CD4-positive, alpha-beta T cell treated with Interleukin-17A for 1 hour (primary cell): ENCODE measurements around the gene WSCD2.

Experiments used
- DNase-seq: peaks from one replicate; pipeline ENCODE4 v3.0.0-alpha.2; 2020

Gene WSCD2

DNA sequence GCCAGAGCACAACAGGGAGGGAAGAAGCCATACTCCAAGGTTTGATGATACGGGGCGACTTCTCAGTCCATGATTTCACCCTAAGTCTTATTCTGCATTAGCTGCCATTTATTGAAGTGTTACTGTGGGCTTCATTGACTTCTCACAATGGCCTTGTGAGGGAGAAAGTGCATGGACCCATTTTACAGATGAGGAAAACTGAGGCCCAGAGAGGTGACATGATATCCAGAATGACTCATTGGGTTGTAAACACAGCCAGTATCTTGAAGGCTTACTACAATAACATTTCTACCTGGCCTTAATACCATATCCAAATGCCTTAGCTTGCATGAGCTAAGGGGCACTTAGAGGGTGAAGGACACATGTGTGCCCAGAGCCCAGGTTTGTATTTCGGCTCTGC, 109.4 kb downstream of the WSCD2 start:
- DNase-seq, result no peak

DNA sequence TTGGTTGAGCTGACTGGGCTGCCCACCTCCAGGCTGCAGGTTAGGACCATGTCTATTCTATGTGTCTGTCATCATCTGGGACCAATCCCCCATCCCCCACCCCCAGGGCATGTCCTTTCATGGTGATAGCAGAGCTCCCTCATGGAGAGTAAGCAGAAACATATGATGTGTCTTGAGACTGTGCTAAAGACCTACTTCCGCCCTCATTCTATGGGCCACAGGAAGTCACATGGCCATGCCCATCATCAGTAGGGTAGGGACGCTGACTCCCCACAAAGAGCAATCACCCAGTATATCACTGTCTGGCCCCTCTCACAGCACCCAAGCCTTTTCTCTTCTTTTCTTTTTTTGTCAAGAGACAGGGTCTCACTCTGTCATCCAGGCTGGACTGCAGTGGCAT, 110.3 kb downstream of the WSCD2 start:
- DNase-seq, result no peak

DNA sequence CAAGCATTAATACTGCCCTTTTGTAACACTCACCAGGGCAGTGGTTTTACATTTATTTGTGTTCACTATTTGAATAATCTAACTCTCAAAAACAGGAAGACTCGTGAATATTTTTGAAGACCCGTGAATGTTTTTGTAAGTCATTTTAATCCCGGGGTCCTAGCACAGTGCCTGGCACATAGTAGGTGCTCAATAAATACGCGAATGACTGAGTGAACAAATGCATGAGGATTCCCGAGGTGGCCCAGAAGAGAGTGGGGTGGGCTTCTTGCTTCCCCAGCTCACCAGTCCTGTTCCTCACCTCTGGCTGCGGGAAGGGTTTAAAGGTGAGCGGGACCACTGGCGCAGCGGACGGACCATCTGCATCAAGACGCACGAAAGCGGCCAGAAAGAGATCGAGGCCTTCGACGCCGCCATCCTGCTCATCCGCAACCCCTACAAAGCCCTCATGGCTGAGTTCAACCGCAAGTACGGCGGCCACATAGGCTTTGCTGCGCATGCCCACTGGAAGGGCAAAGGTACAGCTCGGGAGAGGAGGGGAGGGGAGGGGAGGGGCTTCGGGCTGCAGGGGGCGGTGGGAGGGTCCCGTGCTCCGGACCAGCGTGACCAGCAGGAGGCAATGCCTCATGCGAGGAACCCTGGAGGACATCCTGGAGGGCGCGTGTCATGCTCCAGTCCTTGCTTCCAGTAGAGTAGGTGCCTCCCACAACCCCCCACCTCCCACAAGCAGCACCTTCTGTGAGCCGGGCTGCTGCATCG, 111.1 kb downstream of the WSCD2 start:
- no peak for DNase-seq

DNA sequence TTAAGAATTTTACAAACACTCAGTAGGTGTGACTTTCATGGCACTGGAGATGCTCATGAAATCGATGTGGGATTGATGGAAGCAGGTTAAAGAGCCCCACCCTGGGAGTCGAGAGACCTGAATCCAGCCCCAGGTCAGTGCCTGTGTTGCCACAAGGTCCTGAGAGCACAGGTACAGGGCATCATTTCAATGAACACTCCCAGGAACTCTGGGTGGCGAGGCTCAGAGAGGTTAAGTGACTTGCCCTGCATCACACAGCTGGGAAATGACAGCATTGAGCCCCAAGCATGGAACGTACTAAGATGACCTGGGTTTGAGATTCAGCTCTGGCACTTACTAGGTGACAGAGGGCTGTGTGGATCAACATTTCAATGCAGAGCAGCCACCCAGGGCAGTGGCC, 111.8 kb downstream of the WSCD2 start:
- no peak for DNase-seq

DNA sequence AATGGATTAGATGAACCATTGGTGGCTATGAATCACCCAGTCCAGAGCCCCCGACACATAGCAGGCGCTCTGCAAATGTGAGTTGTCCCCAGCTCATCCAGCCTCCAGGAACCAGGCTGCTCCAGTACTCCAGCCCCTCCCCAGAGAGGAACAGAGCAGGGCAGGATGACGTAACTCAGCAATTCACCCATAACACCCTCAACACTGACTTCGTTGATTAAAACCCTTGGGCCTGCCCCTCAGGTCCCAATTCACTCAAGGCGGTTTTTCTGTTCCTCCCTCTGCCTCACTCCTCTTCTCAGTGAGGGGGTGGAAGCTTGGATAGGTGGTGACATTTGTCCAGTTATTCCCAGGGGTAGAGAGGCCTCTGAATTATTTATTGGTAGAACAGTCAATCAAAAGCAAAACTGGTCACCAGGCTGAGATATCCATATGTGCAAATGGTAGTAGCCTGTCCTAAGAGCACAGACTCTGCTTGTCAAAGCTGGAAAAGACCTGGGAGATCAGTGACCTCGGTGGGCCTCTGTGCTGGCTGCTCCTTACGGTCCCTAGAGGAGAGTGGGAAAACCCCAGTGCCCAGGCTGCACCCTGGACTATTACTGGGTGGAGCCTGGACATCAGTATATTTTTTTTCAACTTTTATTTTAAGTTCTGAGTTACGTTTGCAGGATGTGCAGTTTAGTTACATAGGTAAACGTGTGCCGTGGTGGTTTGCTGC, 113.1 kb downstream of the WSCD2 start:
- DNase-seq, result no peak

DNA sequence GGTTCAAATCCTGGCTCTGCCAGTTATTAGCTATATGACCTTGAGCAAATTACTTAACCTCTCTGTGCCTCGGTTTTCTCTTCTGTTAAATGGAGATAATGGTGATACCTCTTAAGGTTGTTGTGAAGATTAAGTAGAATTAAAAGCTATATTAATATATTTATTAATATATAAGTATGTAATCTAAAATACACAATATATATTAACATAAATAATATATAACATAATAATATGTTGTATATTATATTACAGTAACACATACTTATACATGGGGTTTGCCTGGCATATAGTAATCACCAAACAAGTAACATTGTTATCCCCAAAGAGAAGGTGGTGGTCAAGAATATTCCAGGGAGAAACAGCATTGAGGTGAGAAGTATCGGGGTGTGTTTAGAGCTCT, 118.0 kb downstream of the WSCD2 start:
- DNase-seq, result no peak

DNA sequence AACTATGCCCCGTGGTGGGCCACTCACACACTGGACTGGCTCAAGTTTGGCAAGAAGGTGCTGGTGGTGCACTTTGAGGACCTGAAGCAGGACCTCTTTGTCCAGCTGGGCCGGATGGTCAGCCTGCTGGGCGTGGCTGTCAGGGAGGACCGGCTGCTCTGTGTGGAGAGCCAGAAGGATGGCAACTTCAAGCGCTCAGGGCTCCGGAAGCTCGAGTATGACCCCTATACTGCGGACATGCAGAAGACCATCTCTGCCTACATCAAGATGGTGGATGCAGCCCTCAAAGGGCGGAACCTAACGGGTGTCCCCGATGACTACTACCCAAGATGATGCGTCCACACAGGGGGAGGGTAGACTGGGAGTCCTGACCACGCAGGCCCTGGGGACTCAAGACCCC, 118.9 kb downstream of the WSCD2 start:
- DNase-seq, result no peak

DNA sequence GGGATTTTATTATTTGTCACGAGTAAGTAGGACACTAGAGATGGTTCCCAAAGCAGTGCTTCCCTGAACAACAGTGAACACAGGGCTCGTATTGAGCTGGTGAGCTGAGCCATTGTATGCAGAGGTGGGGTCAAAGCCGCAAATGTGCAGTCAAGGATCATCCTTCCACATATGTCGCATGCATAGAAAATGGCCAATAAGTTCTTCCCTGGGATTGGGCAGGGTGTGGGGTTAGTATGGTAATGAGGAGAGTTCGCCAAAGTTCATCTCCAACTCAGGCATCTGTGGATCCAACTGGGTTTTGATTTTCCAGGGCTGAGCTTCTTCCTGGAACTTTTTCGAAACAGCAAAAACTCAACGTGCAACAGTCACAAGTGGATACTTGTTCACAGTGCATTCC, 123.4 kb downstream of the WSCD2 start:
- DNase-seq, result no peak

DNA sequence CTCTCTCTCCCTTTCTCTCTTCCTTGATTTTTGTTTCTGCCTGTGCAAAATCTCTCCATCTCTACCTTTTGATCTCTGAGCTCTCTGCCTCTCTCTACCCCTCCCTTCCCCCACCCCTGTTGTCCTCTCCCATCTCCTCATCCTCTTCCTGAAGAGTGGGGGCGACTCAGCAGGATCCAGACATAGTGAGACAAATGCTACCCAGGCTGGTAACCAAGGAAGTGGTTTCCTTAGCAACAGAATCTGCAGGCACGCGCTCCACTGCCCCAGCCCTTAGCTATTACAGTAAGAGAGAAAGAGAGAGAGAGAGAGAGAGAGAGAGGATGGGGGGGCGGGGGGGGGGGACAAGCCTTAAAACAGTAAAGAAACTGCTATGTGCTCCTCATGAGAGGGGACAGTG, 124.5 kb downstream of the WSCD2 start:
- DNase-seq, result no peak

DNA sequence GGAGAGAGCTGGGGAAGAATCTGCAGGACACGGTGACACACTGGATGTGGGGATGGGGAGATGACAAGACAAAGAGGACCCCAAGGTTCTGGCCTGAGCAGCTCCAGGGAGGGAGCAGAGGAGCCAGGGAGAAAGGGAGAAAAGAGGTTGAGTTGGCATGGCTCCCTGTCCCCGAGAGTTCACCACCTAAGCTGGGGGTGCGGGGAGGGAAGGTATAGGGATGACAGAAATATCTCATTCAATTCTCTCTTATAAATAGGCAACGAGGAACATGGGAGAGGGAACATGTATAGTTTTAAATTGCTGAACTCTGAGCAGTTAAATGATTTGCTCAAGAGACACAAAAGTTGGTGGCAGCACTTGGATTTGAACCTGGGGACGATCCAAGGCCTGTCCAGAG, 124.9 kb downstream of the WSCD2 start:
- no peak for DNase-seq

DNA sequence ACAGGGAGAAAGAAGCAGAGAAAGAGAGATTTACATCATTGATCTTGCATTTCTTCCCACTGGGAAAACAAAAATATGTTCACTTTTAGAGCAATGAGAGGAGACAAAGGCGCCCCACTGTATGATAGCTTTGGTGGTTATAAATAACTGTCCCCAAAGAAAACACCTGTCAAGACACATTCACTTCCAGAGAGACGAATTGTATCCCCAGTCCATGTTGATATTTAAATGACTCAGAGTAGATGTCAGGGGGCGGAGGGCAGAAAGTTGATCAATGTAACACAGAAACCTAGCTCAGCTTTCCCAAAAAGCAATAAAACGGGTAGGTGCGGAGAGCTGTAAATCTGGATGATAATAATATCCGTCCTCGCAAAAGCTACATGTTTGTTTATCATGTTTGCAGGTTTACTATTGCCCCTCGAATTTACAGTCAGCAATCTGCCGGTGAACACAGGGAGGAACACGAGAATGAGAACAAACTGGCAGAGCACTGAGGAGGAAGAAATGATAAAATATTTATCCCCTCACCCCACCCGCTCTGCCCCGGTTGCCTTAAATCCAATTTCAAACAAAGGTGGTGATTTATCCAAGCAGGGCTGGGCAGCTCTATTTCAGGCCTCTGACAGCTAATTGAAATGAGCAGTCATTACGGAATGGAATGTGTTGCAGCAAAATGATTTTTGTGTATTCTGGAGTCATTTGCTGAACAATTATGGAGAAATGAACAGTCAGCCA, 125.6 kb downstream of the WSCD2 start:
- DNase-seq, result no peak

DNA sequence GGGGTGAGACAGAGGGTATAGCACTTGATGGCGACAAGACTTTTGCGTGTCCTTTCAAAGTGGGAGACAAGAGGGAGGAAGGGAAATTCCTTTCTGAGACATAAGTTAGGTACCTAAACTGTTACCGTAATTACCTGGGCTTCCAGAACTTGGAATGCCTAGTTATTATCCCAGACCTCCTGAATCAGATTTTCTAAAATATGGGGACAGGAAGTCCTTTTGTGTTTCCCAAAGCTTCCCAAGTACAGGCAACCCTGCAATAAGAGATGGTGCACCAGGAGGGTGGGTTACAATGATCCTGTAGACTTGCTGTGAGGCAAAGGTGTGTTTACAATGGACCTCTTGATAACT, 126.1 kb downstream of the WSCD2 start:
- no peak for DNase-seq

DNA sequence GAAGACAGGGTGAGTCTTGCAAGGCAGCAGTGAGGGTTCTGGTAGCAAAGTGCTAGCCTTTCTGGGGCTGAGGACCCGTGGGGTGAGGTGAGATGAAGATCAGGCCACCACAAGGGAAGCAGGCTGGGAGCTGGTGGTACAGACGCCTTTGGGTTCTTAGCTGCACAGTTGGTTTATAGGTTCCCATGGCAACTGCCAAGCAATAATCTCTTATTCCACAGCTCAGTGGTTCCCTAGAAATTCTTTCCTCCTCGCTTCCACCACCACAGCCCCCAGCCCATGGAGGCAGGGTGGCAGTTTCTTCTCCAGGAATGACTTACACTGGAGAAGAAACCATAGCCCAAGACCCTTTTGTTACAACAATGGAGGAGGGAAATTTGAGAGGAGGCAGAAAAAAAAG, 127.9 kb downstream of the WSCD2 start:
- DNase-seq, result no peak

DNA sequence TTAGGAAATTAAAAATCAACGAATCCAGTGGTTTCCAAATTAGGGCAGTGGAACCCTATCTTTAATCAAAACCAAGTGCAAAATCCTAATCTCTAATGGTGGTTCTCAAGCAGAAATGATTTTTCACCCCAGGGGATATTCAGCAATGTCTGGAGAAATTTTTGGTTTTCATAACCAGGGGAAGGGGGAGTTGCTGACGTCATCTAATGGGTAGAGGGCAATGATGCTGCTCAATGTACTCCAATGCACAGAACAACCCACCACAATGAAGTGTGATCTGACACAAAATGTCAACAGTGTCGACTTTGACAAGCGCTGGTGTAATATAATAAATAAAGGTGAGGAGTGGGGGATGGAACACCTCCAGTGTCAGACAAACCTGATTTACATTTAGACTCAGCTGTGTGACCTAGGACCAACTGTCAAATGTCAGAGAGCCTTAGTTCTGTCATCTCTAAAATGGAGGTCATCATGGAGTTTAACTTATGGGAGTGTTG, 128.6 kb downstream of the WSCD2 start:
- DNase-seq, result no peak

DNA sequence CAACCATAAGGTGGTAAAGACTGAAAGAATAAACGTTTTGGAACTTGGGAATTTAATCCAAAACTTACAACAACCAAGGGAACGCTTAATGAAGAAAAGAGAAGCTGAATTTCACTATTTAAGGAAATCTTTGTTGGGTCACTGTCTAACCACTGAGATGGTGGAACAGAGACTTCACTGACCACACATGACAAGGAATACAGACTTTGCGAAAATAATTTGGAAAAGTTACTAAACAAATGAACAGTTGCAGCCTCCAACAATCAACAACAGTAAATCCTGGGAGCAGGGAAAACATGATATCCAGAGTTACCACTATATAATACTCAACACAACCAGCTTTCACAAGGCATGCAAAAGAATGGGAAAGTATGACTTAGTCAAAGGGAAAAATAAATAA, 131.0 kb downstream of the WSCD2 start:
- no peak for DNase-seq

DNA sequence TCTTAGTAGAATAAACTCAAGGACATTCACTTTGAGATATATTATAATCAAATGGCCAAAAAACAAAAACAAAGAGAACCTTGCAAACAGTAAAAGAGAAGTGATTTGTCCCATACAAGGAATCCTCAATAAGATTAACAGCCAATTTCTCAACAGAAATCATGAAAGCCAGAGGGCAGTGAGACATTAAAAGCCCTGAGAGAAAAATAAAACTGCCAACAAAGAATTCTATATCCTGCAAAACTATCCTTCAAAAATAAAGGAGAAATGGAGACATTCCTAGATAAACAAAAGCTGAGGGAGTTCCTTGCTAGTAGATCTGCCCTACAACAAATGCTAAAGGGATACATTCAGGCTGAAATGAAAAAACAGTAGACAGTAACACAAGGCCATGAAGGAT, 131.9 kb downstream of the WSCD2 start:
- no peak for DNase-seq

DNA sequence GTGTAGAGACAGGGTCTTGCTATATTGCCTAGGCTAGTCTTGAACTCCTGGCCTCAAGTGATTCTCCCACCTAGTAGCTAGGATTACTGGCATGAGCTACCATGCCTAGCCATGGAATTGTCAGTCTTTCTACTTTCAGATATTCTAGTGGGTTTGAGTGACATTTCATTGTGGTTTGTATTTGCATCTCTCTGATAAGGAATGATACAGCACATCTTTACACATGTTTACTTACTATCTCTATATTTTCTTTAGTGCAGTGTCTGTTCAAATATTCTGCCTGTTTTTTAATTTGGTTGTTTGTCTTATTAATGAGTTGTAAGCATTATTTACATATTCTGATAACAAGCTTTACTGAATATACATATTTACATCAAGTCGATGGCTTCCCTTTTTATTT, 136.4 kb downstream of the WSCD2 start:
- no peak for DNase-seq

DNA sequence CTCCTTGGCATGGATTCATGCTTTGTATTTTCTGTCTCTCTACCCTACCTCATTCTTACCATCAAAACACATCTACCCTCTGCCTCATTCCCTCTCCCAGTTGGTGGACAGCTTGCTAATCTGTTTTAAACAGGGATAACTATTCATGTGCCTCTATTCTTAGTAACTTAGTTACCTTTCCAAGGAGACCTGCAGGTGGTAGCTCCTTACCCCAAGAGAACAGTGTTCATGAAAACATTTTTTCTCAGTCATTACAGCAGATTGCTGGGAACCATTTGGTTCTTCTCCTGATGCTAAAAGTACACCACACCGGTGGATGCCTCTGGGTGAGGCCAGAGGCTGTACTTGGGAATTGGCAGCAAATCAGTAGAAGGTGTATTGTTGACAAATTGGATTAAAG, 137.0 kb downstream of the WSCD2 start:
- DNase-seq, result no peak

DNA sequence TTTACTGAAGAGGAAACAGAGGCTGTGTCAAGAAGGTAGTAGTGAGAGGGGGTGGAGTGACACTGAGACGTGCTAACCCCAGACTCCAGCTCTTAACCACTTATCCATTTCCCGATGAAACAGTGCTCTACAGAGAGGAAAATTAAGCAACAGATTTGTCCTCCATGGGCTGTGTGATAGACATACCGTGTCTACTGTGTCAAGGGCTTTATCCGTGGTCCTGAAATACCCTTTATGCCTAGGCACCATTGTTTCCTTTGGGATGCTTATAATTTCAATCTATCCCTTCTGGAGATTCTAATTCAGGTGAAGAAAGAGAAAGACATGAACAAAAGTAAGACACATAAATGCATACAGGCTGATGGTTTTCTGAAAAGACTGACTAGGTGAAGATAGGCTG, 138.4 kb downstream of the WSCD2 start:
- DNase-seq, result no peak

DNA sequence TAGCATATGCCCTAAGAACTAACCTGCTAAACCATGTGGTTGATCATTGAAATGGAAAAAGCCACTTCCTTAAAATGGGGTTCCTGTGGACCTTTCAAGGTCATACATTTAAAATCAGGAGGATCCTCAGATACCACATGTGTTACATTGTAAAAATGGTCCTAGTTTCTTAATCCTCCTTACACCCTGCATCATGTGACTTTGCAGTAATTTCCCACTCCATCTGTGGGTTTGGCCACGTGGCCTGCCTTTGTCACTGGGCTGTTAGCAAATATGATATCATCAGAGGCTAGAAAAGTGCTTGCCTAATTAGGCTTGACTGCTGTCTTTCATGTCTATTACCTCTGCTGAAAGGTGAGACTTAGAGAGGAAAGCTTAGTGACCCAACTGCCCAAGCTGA, 139.3 kb downstream of the WSCD2 start:
- DNase-seq, result no peak

DNA sequence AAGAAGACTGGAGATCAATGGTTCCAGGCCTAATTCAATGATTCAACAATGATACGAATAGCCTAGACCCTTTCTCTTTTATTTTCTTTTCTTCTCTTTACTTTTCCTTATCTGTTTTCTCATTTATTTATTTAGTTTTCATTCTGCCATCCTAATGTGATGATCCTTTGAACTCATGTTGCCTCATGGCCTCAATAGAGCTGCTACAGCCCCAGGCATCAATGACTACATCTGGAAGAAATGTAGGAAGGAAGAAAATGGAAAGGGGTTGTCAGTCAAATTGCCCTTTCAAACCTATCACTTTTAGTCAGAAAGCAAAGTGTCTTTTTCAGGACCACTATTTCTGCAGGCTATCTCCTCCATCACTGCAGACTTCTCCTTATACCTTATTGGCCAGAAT, 140.1 kb downstream of the WSCD2 start:
- DNase-seq, result no peak

DNA sequence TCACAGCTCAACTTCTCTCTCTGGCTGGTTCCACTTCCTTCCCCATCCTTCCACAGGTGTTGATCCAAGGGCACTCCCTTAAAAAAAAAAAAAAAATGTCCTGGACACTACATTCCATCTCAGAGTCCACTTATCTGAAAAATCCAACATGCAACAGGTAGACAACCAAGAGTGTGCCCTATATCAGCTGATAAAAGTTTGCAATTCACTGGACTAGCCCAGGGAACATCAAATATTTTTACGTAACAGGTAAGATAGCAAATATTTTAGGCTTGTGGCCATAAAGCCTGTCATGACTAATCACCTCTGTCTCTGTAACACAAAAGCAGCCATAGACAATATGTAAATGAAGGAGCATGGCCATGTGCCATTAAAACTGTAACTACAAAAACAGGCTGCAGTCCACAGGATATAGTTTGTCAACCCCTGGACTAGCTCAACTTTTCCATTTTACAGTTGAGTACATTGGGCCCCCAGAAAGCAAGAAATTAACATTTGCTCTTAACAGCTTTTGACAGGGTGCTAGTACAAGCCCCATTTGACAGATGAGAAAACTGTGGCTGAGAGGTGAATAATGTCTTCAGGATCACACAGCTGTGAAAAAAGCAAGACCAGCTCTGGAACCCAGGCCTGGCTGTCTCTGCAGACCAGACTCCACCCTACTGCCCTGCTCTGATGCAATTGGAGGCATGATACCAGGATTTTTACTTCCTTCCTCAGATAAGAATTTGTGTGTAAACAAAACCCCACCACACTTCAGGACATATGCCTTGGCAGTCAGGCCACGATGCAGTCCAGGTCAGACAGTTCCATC, 141.2 kb downstream of the WSCD2 start:
- no peak for DNase-seq

DNA sequence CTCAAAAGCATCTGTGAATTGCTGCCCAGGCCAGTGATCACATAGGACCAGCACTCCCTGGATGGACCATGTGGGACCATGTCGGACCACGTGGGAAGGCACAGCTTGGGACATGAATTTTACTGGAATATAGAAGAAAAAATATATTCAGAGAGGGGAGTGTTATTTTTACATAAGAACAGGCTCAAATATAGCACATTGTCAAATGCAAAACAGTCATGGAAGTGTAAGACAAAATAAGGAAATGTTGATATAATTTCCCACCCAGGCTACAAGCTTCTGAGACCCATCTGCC, 141.7 kb downstream of the WSCD2 start:
- no peak for DNase-seq
